HG02973 (cell line): ENCODE results near the gene DACH1.

Source experiments
- ATAC-seq: cut with Tn5 transposase; IDR thresholded peaks from one replicate; pipeline ENCODE4 v1.9.1; 2021; ENCODE audit warnings: moderate library complexity; ENCODE audit not compliant: unreplicated experiment

Gene DACH1

DNA sequence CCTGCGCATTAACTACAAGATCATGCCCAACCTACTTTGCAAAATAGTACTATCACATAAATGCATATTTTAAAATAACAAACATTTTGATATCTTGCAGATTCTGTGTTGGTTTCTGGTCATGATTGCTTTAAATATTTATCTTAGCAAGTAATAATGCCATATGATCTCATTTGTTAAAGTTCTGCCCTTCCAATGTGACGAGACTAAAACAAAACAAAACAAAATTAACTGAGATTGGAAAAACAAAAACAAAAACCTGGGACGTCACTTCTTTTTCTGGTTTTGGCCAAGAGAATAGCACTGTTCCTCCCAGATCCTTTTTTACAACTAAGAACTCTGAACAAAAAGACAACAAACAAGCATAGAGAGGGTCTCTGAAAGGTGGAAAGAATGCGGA is 436.3 kb downstream of the DACH1 start:
- ATAC-seq, result no peak

DNA sequence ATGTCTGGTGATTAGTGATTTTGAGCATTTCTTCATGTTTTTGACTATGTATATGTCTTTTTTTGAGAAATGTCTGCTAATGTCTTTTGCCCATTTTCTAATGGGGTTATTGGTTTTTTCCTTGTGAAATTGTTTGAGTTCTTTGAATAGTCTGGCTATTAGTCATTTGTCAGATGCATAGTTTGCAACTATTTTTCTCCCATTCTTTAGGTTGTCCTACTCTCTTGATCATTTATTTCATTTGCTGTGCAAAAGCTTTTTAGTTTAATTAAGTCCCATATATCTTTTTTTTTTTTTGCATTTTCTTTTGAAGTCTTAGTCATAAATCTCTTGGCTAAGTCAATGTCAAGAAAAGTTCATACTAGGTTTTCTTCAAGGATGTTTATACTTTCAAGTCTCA is 449.8 kb downstream of the DACH1 start:
- ATAC-seq, result no peak

DNA sequence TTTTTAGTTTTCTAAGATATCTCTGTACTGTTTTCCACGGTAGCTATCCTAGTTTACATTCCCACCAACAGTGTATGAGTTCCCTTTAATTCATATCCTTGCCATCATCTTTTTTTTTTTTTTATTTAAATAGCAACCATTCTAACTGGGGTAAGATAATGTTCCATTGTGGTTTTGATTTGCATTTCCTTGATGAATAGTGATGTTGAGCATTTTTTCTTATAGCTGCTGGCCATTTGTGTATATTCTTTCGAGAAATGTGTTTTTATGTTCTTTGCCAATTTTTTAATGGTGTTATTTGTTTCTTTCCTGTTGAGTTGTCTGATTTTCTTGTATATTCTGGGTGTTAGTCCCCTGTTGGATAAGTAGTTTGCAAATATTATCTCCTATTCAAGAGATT is 454.8 kb downstream of the DACH1 start:
- ATAC-seq, result no peak

DNA sequence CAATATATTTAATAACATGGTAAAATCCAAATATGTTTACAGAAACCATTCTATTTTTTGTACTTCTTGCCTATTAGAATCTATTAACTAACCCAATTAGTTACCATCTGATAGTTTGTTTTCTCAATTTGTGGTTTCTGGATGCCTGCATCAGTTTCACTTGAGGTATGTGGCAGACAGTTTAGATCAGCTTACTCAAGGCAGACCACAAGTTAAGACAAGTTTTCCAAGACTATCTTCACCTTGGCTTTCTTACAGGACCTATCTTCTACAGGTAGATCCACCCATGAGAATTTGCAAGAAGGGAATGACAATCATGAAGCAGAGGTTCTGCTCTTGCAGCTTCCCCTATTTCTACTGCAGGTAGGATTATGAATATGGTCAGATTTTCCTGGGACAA is 458.6 kb downstream of the DACH1 start:
- no peak for ATAC-seq

DNA sequence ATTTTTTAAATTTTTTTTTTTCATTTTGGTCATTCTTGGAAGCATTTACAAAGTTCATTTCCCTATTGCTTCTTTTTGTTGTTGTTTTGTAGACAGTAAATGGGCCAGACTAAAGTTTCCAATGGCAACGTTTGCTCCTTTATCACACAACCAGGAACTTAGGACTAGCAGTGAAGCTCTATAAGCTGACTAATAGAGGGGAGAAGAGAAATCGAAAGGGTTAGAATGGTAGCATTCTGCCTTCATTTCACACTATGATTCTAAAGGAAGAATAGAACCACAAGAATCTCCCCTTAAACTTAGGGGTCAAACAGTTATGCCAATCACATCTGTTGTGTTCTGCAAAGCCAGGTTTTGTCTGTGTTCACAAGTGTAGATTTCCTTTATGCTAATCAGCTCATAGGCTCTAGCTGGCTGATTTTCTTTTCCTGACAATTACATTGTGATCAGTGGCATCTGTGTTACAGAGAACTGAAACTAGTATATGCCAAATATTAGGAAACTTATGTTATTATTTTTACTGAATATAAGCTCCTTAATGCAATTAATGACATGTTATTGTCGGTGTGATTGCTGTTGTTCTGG is 467.3 kb downstream of the DACH1 start:
- no peak for ATAC-seq

DNA sequence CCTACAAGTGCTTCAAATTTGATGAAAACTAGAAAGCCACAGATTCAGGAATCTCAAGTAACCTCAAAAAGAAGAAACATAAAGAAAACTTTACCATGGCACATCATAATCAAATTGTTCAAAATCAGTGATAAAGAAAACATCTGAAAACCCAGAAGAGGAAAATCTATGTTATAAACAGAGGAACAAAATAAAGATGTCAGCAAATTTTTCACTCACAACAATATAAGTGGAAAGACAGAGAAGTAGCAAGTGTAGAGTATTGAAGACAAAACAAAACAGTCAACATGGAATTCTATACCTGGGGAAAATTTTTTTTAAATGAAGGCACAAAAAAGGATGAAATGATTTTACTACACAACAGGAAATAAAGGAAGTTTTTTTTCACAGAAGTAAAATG is 470.9 kb downstream of the DACH1 start:
- no peak for ATAC-seq

DNA sequence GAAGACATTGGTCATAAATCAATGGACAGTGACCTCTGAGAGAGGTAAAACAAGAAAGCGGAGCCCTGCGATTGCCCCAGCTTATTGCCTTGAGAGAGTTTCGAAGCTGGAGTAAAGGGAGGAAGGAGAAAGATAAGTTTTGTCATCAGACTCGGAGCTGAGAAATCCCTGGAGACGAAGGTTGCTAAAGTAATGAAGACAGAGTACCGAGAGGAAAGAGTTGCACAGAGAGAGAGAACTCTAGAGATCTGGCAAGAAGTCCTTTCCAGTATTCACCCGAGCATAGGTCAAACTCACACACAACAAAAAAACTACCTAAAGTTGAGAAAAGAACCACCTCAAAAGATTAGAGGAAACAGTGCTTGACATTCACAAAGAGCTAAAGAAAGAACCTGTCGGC is 472.0 kb downstream of the DACH1 start:
- no peak for ATAC-seq

DNA sequence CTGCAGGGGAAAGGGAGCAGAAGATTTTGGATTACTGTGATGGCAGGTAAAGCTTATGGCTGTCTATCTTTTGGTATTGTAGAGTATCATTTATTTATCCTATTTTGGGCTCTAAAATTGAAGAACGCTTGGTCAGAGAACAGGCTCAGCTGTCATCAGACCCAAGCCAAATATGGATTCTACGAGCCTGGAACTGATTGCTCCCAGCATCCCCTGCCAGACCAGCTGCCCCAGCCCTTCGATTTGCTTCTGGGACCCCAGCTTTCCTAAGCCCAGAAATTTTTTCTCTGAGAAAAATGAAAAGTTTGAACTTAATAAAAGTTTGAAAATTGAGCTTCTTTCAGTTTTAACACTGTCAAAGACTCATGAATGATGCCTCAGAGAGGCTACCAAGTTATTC is 472.8 kb downstream of the DACH1 start:
- ATAC-seq, result no peak
